Lower lobe of right lung (tissue), 2 donors: ENCODE measurements around the gene NAA50. TPM values are rescaled to one million over a fixed set of nuclear protein-coding genes. Genes with fewer than 3 reads are reported as not detected.

Experiments
- ATAC-seq, 2 donors: fragments of 200-7000 bp; cut with Tn5 transposase; one replicate each; pipeline ENCODE4 v1.9.1; 2020 to 2022; ENCODE audit warnings: mild to moderate bottlenecking in 2 of 2, moderate library complexity in 2 of 2
- DNase-seq: peaks from one replicate; pipeline ENCODE4 v3.0.0-alpha.2; 2020
- H3K27ac ChIP-seq: fragments of 200-600 bp; one replicate; pipeline ENCODE4 v1.8.0; 2022
- H3K27me3 ChIP-seq: fragments of 200-600 bp; one replicate; pipeline ENCODE4 v1.8.0; 2022; ENCODE audit warnings: low read depth
- H3K36me3 ChIP-seq: fragments of 200-600 bp; one replicate; pipeline ENCODE4 v1.8.0; 2022; ENCODE audit warnings: mild to moderate bottlenecking
- H3K4me1 ChIP-seq: fragments of 200-600 bp; one replicate; pipeline ENCODE4 v1.8.0; 2022
- H3K4me3 ChIP-seq: fragments of 200-600 bp; one replicate; pipeline ENCODE4 v1.8.0; 2022; ENCODE audit warnings: mild to moderate bottlenecking
- H3K9me3 ChIP-seq: fragments of 200-600 bp; one replicate; pipeline ENCODE4 v1.8.0; 2022
- CTCF ChIP-seq: fragments of 200-600 bp; IDR thresholded peaks from one replicate; pipeline ENCODE4 v1.8.0; 2022; ENCODE audit warnings: antibody characterized with exemption, mild to moderate bottlenecking
- intact Hi-C: fragments of 100-400 bp; cut with DNase I; formaldehyde crosslinking; loops from one replicate; pipeline ENCODE4 v1.11.0; 2022
- total RNA-seq: library from RNA; stranded (reverse); fragmentation: NEBNext Ultra II Directional; extraction: Animal tissue kit (Norgen Biotek cat#: 25700); gene quantifications from one replicate; pipeline ENCODE4 v1.2.1, GENCODE V29; 2021
- donor health status: DM: no; HTN: yes; CAD: no; lungs with severe emphysema.

NAA50 gene
- total RNA-seq, 1 donor from 2014 or later: 83.3 TPM

- TF ChIP-seq CTCF: no peak
- DNase-seq (no peak), ATAC-seq (no peak)
- H3K27ac ChIP-seq: peak overlapping the region; percentile 8
- peaks cover 11% of the 10 kb centered on the region for H3K4me1 ChIP-seq
- H3K4me3 ChIP-seq: no peak overlapping the region
- peaks cover 9% of the 10 kb centered on the region for H3K9me3 ChIP-seq
- intact Hi-C loops: no loop called here
- no peaks in the 10 kb centered on the region for H3K27me3 ChIP-seq
- H3K36me3 ChIP-seq: no peaks in the 10 kb centered on the region
Measured at GRCh38 chr3:113685124-113685523, 60.9 kb downstream of the NAA50 start.

GRCh38 chr3:113684271-113684819 is 61.7 kb downstream of the NAA50 start:
- no peaks in the 10 kb centered on the region for H3K27me3 ChIP-seq
- ATAC-seq: no peak
- TF ChIP-seq CTCF: no peak
- H3K36me3 ChIP-seq: no peaks in the 10 kb centered on the region
- intact Hi-C loops: no loop called here
- H3K4me3 ChIP-seq: no peak overlapping the region
- H3K4me1 ChIP-seq: peaks cover 11% of the 10 kb centered on the region
- peaks cover 9% of the 10 kb centered on the region for H3K9me3 ChIP-seq
- H3K27ac ChIP-seq: no peak overlapping the region
- DNase-seq: no peak

- intact Hi-C loops: no loop called here
- no peak for TF ChIP-seq CTCF
- Histone ChIP-seq H3K27me3 (no peaks in the 10 kb centered on the region), H3K36me3 (peaks cover 34% of the 10 kb centered on the region), H3K27ac (no peak overlapping the region), H3K4me3 (no peak overlapping the region), H3K4me1 (no peaks in the 10 kb centered on the region), H3K9me3 (no peaks in the 10 kb centered on the region)
- DNase-seq (no peak), ATAC-seq (no peak)
Measured at GRCh38 chr3:113678773-113679172, 67.3 kb downstream of the NAA50 start.

- TF ChIP-seq CTCF: no peak
- intact Hi-C loops: no loop called here
- no peak overlapping the region for H3K27ac ChIP-seq
Measured at GRCh38 chr3:113677737-113678136, 68.3 kb downstream of the NAA50 start.

GRCh38 chr3:113676261-113676660 is 69.8 kb downstream of the NAA50 start:
- H3K36me3 ChIP-seq: peaks cover 51% of the 10 kb centered on the region
- no peak for TF ChIP-seq CTCF
- no peaks in the 10 kb centered on the region for H3K4me1 ChIP-seq
- ATAC-seq (no peak), DNase-seq (no peak)
- intact Hi-C loops: no loop called here
- H3K27ac ChIP-seq: no peak overlapping the region
- H3K27me3 ChIP-seq: no peaks in the 10 kb centered on the region
- H3K9me3 ChIP-seq: no peaks in the 10 kb centered on the region
- no peak overlapping the region for H3K4me3 ChIP-seq

More at GRCh38 chr3:113677737-113678136, 68.3 kb downstream of the NAA50 start:
- Histone ChIP-seq H3K9me3 (no peaks in the 10 kb centered on the region), H3K4me3 (no peak overlapping the region), H3K4me1 (no peaks in the 10 kb centered on the region), H3K27me3 (no peaks in the 10 kb centered on the region), H3K36me3 (peaks cover 44% of the 10 kb centered on the region)
- DNase-seq (no peak), ATAC-seq (no peak)
